NCI-H774 (cell line): ENCODE results near the gene SLC25A39.

Experiments used
- DNase-seq: peaks from one replicate; lab custom pipeline; 2025; lab: John Stamatoyannopoulos, UW

SLC25A39 gene

DNA sequence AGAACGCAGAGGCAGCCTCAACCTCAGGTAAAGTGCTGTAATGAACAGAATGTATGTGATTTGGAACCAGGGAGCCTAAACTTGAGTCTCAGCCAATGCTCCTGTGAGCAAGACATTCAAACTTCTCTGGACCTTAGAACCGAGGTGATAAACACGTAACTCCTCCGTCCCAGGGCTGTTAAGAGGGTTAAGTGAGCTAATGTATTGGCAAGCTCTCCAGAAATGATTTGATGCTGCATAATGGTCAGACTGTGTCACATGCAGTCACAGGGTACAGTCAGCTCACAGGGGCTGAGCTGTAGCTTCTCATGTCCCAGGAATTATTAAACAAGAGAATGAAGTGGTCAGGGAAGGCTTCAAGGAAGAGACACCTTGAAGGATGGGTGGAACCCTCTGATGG, 46.6 kb downstream of the SLC25A39 start:
- no peak for DNase-seq

DNA sequence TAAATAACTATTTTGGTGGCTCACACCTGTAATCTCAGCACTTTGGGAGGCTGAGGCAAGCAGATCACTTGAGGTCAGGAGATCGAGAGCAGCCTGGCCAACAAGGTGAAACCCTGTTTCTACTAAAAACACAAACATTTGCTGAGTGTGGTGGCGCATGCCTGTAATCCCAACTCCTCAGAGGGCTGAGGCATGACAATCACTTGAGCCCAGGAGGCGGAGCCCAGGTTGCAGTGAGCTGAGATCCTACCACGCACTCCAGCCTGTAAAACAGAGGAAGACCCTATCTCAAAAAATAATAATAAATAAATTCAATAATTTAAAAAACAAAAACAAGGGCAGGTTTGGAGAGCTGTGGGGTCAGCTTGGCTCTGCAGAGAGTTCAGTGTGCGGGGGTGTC, 51.0 kb downstream of the SLC25A39 start:
- DNase-seq: no peak

DNA sequence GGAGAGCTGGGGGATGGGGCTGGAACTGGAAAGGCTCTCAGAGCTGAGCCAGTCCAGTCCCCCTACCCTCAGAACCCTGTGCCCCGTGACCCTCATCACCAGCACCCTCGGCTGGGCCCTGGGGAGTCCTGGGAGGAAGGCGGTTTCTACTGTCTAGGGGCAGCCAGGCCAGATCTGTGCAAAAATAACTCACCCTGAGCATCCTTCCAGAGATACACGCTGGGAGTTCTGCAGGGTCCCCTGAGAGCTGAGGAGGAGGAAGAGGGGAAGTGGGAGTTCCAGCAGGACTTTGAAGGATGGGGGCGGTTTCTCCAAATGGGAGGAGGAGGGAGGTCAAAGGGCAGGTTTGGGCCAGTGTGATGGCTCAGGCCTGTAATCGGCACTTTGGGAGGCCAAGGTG, 51.7 kb downstream of the SLC25A39 start:
- no peak for DNase-seq

DNA sequence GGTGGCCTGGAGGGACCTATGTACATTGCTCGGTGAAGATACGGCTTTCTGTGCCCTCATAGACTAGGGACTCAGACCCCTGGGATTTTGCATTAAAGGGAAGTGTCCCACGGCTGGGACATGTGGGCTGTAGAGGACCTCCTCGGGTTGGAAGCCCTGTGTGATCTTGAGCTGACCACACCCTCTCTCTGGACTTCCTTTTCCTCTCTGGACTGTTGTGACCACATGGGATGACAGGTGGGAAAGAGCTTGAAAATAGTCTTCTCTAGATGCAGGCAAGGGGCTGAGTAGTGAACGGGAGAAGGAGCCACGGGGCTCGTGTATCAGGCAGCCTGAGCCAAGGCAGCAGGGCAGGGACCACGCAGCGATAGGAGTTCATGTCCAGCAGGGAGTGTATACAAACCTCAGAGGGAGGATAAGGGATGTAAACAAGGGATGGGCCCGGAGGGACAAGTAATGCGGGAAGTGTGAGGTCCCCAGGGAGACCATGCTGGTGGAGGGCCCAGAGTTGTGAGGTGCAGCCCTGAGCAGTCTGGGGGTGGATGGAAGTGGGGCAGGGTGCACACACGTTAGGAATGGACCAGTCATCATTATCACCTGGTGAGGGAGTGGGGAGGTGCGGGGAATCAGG, 52.2 kb downstream of the SLC25A39 start:
- DNase-seq: no peak
